Adipose tissue (tissue), 3 donors: ENCODE data around the gene BMERB1. TPM values are rescaled to one million over a fixed set of nuclear protein-coding genes. Genes with fewer than 3 reads are reported as not detected.

Experiments used
- polyA plus RNA-seq, 3 donors: library from polyadenylated mRNA; stranded (reverse); fragments of 200-250 nt; gene quantifications; one replicate each; pipeline ENCODE4 v1.2.3, GENCODE V29; 2013
- donor health status: healthy with polysubstance abuse.
- donor health status: Bipolar disorder and iron deficiency.
- donor health status: healthy.

BMERB1 gene
- polyA plus RNA-seq, 3 donors = 18.8 to 45.9 (median 34.3) TPM

Other genes with a start within 250 kb of the BMERB1 start
- 10 to 100 TPM in 2 of 3 donors, 1 to 10 TPM in 1; 3.7 to 36.9 (median 22.0) TPM for gene NPIPA5, start 56.3 kb upstream of the BMERB1 start, polyA plus RNA-seq
- 10 to 100 TPM in 1 of 3 donors, 1 to 10 TPM in 2; 2.2 to 12.7 (median 3.2) TPM for gene MPV17L, start 38.8 kb upstream of the BMERB1 start, polyA plus RNA-seq
- gene MARF1, start 208.6 kb downstream of the BMERB1 start, polyA plus RNA-seq = 10 to 100 TPM; 11.3 to 27.6 (median 14.7) TPM
- 10 to 100 TPM in 1 of 3 donors, 1 to 10 TPM in 2; 3.9 to 16.9 (median 9.9) TPM for gene NDE1, start 215.7 kb downstream of the BMERB1 start, polyA plus RNA-seq